ENCODE data around the gene SELPLG.

GRCh38 chr12:108572166-108572790 lies 61.4 kb downstream of the SELPLG start:
- no peak for TF ChIP-seq CTCF (IDR thresholded peaks at IDR 0.05)
- no peak for TF ChIP-seq POLR2A (IDR thresholded peaks at IDR 0.05)

Data from ovary (tissue), 3 donors.